Stimulated activated CD8-positive, alpha-beta memory T cell treated with anti-CD3 and anti-CD28 coated beads, Interleukin-2, amount 100 ng/mL, for 1 hour (primary cell): ENCODE data around the gene MKLN1.

Experiments
- DNase-seq, 2 donors: peaks; one replicate each; pipeline ENCODE4 v3.0.0-alpha.2; 2020; ENCODE audit warnings: low read depth in 2 of 2

The MKLN1 gene

GRCh38 chr7:131521651-131522163 is 194.0 kb downstream of the MKLN1 start:
- no peak for DNase-seq

- no peak for DNase-seq
Measured at GRCh38 chr7:131522325-131522930, 194.8 kb downstream of the MKLN1 start.

GRCh38 chr7:131524115-131524514 is 196.4 kb downstream of the MKLN1 start:
- DNase-seq: no peak

DNA sequence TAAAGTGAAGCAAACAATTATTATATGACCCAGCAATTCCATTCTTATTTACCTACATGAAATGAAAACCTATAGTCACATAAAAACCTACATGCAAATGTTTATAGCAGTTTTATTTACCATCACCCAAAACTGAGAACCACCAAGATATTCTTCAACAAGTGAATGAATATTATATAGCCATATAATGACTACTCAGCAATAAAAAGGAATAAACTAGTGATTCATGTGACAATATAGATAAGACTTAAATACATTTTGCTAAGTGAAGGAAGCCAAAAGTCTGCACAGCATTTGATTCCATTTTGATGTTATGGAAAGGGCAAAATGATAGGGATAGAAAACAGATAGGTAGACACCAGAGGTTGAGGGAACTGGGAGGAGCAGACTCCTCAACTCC is 197.0 kb downstream of the MKLN1 start:
- DNase-seq: no peak

DNA sequence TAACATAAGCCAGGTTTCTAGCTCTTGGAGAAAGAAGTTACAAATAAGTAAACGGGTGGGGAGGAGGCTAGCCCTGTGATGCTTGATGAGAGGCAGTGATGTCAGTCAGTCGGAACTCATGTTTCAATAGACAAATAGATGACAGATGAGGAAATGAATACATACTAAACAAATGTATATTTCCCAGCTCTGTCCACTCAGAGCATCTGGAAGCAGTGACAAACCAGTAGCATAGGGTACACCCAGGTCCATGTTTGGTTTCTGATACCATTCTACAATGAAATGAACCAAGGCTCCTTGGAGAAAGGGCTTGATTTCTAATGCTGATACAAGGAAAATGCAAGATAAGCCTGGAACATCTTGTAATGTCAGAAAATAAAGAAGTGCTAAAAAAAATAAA is 198.1 kb downstream of the MKLN1 start:
- DNase-seq: no peak

- no peak for DNase-seq
Measured at GRCh38 chr7:131527456-131527855, 199.8 kb downstream of the MKLN1 start.

- no peak for DNase-seq
Measured at GRCh38 chr7:131529179-131529578, 201.5 kb downstream of the MKLN1 start.

DNA sequence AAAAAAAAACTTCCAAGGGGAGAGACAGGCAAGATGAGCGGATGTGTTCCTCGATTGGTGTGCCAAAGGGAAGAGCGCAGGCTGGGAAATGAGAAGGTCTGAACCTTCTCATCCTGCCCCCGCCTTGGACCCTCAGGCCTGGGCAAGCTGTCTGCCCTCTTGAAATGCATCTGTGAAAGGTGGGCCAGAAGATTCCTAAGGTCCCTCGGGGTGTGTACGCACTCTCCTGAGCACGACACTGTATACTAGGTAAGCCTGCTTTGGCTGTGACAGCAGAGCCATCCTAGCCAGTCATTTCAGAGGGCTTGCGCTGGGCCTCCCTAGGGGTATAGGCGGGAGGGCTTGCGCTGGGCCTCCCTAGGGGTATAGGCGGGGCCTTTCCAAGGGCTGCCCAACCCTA is 201.9 kb downstream of the MKLN1 start:
- DNase-seq: no peak

GRCh38 chr7:131530137-131530536 is 202.5 kb downstream of the MKLN1 start:
- DNase-seq: no peak

- no peak for DNase-seq
Measured at GRCh38 chr7:131532570-131533091, 205.0 kb downstream of the MKLN1 start.

DNA sequence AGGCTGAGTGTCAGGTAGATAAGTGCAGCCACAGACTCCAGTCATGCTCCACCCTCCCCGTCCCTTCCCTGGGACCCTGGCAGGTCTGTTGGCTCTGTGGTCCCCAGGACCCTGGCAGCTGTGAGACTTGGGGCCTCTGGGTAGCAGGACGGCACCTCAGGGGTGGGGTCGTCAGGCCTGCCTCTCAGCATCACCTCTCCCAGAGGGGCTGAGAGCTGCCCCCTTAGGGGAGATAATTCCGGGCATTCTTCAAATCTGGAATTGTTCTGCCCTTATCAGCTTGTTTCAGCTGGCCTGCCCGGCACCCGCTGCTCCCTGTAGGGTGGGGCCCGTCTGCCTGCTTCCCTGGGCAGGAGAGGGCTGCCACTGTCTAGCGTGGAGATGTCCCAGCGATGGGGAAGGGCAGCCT is 205.5 kb downstream of the MKLN1 start:
- DNase-seq: no peak

DNA sequence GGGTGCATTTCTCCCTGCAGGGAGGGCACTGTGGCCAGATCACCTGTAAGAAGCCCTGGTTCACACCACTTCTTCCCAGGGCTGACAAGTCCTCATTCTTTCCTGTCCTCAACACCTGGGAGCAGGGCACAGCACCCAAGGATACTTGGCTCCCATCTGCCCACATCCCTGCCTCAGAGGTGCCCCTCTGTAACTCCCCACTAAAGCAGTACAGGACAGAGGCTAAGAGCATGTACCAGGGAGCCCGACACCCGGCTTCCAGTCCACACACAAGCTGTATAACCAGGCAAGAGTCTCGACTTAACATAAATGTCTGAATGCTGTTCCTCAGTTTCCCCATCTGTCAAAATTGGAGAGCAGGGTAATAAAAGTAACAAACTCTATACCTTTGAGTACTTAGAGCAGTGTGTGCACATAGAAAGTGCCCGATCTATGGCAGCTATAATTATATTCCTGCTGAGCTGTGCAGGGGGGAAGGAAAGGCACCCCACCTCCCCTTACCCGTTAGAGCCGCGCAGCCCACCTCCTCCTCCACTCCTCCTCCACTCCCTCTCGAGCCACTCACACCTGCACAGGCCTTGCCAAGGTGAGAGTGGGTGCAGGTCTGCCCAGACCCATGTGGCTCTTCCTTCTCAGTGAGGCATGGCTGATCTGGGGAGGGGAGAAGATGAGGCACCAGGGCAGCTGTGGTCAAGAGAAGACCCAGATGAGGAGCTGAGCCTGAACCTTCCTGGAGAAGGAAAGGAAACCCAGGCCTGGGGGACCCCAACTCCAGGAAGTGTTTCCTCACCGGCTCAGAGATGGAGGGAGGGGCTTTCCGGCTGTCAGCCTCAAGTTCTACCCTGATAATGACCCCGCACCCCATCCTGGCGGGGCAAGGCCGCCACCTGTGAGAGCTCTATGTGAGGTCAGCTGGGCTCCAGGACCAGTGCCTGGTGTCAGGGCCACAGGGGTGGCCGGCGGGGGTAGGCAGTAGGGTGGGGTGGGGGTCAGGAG is 206.2 kb downstream of the MKLN1 start:
- no peak for DNase-seq

DNA sequence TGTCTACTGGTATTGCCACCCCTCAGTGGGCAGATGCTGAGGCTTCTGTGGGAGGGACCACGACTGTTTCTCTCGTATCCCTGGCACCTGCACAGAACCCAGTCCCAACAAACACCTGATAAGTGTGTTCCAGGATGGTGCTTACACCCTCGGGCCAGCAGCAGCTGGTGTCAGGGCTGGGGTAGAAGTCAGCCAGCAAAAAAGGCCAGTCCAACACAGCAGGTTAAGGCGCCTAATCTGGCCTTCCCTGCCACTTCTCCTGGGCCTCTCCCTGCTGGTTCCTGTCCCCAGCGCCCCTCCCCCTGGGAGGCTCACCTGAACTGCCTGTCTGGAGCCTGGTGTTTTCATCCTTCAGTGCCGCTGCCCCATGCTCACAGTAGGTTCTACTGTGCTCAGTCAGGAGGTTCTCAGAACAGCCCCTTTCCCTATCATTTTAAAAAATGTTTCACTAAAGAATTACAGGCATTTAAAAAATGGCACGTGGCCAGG is 208.7 kb downstream of the MKLN1 start:
- no peak for DNase-seq

DNA sequence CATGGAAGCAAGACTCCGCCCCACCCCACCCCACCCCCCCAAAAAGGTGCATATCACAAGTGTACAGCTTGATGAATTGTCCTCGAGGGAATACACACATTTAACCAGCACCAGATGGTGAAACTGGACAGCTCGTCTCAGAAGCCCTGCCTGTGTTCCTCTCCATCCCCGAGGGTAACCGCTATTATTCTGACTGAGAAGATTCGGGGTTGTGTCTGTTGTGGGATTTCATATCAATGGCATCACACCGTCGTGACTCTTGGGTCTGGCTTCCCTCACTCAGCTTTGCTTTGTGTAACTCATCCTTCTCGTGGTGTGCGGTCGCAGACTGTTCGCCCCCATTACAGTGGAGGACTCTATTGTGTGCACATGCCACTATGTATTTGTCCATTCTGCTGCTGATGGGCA is 209.9 kb downstream of the MKLN1 start:
- DNase-seq: no peak

GRCh38 chr7:131538071-131538812 is 210.6 kb downstream of the MKLN1 start:
- no peak for DNase-seq

- no peak for DNase-seq
Measured at GRCh38 chr7:131538813-131539179, 211.1 kb downstream of the MKLN1 start.

DNA sequence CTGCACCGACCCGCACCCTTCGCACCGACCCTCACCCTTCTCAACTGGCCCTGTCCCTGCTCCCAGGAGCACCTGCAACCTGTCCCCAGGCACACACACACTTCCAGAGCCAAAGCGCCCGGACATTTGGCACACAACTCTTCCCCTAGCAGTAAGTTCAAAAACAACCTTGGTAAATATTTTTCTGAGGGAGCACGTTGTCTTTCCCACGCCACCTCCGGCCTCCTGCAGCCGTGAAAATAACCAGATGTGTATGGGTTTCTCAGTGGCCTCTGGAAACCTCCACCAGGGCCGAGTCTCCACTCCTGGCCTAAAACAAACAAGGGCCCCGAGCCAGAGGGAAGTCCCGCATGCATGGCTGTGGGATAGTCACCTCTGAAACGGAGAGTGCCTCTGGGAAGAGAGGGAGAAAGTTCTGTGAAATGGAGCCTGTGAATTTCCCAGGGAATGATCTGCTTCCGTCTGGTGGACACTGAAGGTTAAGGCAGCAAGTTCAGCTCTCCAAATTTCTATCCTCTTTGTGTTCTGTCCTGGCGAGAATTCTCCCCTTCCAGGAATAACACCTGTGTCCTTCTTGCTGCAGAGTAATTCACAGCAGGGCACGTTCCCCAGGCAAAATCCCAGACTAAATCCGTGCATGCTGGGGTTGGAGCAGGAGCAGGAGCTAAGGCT is 213.0 kb downstream of the MKLN1 start:
- no peak for DNase-seq

- no peak for DNase-seq
Measured at GRCh38 chr7:131543298-131543697, 215.6 kb downstream of the MKLN1 start.

DNA sequence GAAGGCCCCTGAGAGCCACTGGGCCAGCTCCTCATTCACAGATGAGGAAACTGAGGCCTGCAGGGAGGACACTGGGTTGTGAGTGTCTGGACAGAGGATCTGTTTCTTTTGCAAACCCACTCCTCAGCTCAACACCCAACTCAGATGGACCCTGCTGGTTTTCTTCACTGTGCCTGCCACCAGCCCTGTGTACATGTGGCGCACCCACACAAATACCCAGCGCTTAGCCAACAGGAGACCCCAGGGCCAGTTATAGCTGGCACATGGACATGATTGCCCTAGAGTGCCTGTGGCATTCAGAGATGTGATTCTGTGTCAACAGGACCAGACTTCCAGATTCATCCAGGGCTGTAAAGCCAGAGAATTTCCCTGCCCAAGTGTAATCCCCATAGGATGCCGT is 216.3 kb downstream of the MKLN1 start:
- no peak for DNase-seq

GRCh38 chr7:131544449-131545301 is 217.0 kb downstream of the MKLN1 start:
- no peak for DNase-seq
